Panc1 (cell line): Measurements from ENCODE around the gene B3GALT2. TPM values are rescaled to one million over a fixed set of nuclear protein-coding genes. Genes with fewer than 3 reads are reported as not detected.

Source experiments
- ATAC-seq: fragments of 200-7000 bp; cut with Tn5 transposase; 2 replicates; pipeline ENCODE4 v1.9.1; 2020; ENCODE audit warnings: mild to moderate bottlenecking, moderate library complexity
- BruUV-seq: library from RNA; stranded (reverse); fragments of 400-500 nt; replicated peaks from 2 replicates; lab custom pipeline; 2021; lab: Mats Ljungman, UMichigan
- CTCF ChIA-PET: fragments of 300-600 bp; sonication (Branson Sonifier 250); formaldehyde crosslinking; loops from one replicate; lab custom pipeline; 2022; ENCODE audit warnings: antibody characterized with exemption; lab: Charles Lee
- POLR2A ChIA-PET: fragments of 300-600 bp; sonication (Branson Sonifier 250); formaldehyde crosslinking; loops from one replicate; lab custom pipeline; 2022; ENCODE audit warnings: antibody characterized with exemption; lab: Charles Lee
- DNase-seq: peaks from one replicate; pipeline ENCODE4 v3.0.0-alpha.2; 2010; ENCODE audit warnings: low read depth, low spot score
- H3K27ac ChIP-seq: 2 replicates; pipeline ENCODE4 v1.5.1; 2011; ENCODE audit warnings: mild to moderate bottlenecking, low read length, inconsistent platforms
- H3K27me3 ChIP-seq: fragments of 200-500 bp; sonication (Bioruptor generic); 2 replicates; pipeline ENCODE4 v1.6.0; 2014; ENCODE audit warnings: low read length, inconsistent platforms; ENCODE audit not compliant: control insufficient read depth, insufficient read depth
- H3K36me3 ChIP-seq: fragments of 200-500 bp; sonication (Bioruptor generic); 2 replicates; pipeline ENCODE4 v1.5.1; 2014; ENCODE audit warnings: inconsistent platforms, mild to moderate bottlenecking, low read length, moderate library complexity; ENCODE audit not compliant: control insufficient read depth, insufficient read depth
- H3K4me1 ChIP-seq: 2 replicates; pipeline ENCODE4 v1.5.1; 2011; ENCODE audit warnings: inconsistent platforms, mild to moderate bottlenecking, low read length, moderate library complexity; ENCODE audit not compliant: control insufficient read depth, insufficient read depth
- H3K4me3 ChIP-seq, 2 experiments: 2 replicates each; pipeline ENCODE4 v1.5.1; 2011 to 2012; ENCODE audit warnings: low read depth in 2 of 2, low read length in 2 of 2, mild to moderate bottlenecking in 2 of 2, inconsistent platforms in 1 of 2, moderate library complexity in 1 of 2
- H3K9me3 ChIP-seq: fragments of 200-500 bp; sonication (Bioruptor generic); 2 replicates; pipeline ENCODE4 v1.5.1; 2014; ENCODE audit warnings: low read depth, mild to moderate bottlenecking, inconsistent platforms, low read length, moderate library complexity; ENCODE audit not compliant: control insufficient read depth, insufficient read depth
- POLR2AphosphoS5 ChIP-seq: IDR thresholded peaks from 2 replicates; pipeline ENCODE4 v1.6.1; 2012; ENCODE audit warnings: mild to moderate bottlenecking, low read depth, low read length, moderate library complexity
- SIN3A ChIP-seq: IDR thresholded peaks from 2 replicates; pipeline ENCODE4 v1.6.1; 2012; ENCODE audit warnings: low read depth, mild to moderate bottlenecking, low read length, moderate library complexity, borderline replicate concordance; ENCODE audit not compliant: insufficient read depth
- TCF7L2 ChIP-seq: IDR thresholded peaks from 2 replicates; pipeline ENCODE4 v1.6.1; 2011; ENCODE audit warnings: mild to moderate bottlenecking, low read depth, low read length, inconsistent platforms
- in situ Hi-C: cut with HindIII; loops from 2 replicates; pipeline ENCODE4 v1.10.0; 2016; ENCODE audit warnings: low sequenced_read_pairs, low pct_unique_long_range_greater_than_20kb
- intact Hi-C: fragments of 100-400 bp; cut with micrococcal nuclease; formaldehyde crosslinking; loops from one replicate; pipeline ENCODE4 v1.10.0; 2022; ENCODE audit not compliant: unreplicated experiment
- microRNA-seq: library from miRNA; unstranded; fragments of <30 nt; microRNA quantifications from one replicate; pipeline ENCODE4 v1.1.0, GENCODE V29; 2020; ENCODE audit not compliant: unreplicated experiment
- total RNA-seq: library from RNA; stranded (reverse); gene quantifications from one replicate; pipeline ENCODE4 v1.2.1, GENCODE V29; 2021; ENCODE audit not compliant: unreplicated experiment
- TF ChIP-seq, protein P1 (sequence below), 2 experiments: IDR thresholded peaks; 2 replicates each; pipeline ENCODE4 v1.6.1; 2011 to 2012; ENCODE audit warnings: low read depth in 2 of 2, control low read depth in 1 of 2, low read length in 1 of 2, mild to moderate bottlenecking in 1 of 2, moderate library complexity in 1 of 2; ENCODE audit not compliant: insufficient read depth in 1 of 2
- TF ChIP-seq, protein P2 (sequence below): fragments of 450-650 bp; IDR thresholded peaks from 2 replicates; pipeline ENCODE4 v1.5.1; 2017; ENCODE audit warnings: mild to moderate bottlenecking

Gene B3GALT2
- total RNA-seq, 1 experiment from 2014 or later = 0.08 TPM

DNA sequence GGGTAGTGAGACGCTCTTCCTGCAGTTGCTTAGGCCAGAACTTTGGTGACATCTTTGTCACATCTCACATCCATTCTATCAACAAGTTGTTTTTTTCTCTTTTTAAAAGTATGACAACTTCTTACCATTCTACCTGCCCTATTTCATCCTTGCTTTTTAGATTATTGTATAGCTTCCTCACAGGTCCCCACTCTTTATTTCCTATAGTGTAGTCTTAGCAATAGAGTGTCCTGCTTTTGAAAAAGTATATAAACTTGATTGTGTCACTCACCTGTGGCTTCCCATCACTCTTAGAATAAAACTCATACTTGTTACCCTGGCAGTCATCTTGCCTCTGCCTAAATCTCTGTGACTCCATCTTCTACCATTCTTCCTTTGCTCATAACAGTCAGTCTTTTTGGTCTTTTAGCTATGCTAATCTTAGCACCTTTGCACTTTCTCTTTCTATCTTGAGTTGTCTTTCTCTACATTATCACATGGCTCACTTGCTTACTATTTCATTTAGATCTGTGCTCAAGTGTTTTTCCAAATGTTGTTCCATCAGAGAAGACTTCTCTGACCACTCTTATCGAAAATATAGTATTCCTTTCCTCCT, 55.0 kb downstream of the B3GALT2 start:
- DNase-seq (no peak), ATAC-seq (no peak)
- Histone ChIP-seq H3K36me3 (peaks cover 50% of the 10 kb centered on the region), H3K4me3 (no peak overlapping the region), H3K4me1 (no peaks in the 10 kb centered on the region), H3K27me3 (no peaks in the 10 kb centered on the region), H3K27ac (no peak overlapping the region), H3K9me3 (no peaks in the 10 kb centered on the region)
- in situ Hi-C loops (no loop called here), intact Hi-C loops (no loop called here)
- no TSS peak for BruUV-seq
- no peak for TF ChIP-seq TCF7L2
- TF ChIP-seq, protein P1, sequence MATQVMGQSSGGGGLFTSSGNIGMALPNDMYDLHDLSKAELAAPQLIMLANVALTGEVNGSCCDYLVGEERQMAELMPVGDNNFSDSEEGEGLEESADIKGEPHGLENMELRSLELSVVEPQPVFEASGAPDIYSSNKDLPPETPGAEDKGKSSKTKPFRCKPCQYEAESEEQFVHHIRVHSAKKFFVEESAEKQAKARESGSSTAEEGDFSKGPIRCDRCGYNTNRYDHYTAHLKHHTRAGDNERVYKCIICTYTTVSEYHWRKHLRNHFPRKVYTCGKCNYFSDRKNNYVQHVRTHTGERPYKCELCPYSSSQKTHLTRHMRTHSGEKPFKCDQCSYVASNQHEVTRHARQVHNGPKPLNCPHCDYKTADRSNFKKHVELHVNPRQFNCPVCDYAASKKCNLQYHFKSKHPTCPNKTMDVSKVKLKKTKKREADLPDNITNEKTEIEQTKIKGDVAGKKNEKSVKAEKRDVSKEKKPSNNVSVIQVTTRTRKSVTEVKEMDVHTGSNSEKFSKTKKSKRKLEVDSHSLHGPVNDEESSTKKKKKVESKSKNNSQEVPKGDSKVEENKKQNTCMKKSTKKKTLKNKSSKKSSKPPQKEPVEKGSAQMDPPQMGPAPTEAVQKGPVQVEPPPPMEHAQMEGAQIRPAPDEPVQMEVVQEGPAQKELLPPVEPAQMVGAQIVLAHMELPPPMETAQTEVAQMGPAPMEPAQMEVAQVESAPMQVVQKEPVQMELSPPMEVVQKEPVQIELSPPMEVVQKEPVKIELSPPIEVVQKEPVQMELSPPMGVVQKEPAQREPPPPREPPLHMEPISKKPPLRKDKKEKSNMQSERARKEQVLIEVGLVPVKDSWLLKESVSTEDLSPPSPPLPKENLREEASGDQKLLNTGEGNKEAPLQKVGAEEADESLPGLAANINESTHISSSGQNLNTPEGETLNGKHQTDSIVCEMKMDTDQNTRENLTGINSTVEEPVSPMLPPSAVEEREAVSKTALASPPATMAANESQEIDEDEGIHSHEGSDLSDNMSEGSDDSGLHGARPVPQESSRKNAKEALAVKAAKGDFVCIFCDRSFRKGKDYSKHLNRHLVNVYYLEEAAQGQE (IDR thresholded peaks at IDR 0.05; ENCODE audit: insufficient read depth in 1 of 2, low read depth in 2 of 2, low read length in 1 of 2) = no peak
- no peak for TF ChIP-seq SIN3A
- TF ChIP-seq, protein P2, sequence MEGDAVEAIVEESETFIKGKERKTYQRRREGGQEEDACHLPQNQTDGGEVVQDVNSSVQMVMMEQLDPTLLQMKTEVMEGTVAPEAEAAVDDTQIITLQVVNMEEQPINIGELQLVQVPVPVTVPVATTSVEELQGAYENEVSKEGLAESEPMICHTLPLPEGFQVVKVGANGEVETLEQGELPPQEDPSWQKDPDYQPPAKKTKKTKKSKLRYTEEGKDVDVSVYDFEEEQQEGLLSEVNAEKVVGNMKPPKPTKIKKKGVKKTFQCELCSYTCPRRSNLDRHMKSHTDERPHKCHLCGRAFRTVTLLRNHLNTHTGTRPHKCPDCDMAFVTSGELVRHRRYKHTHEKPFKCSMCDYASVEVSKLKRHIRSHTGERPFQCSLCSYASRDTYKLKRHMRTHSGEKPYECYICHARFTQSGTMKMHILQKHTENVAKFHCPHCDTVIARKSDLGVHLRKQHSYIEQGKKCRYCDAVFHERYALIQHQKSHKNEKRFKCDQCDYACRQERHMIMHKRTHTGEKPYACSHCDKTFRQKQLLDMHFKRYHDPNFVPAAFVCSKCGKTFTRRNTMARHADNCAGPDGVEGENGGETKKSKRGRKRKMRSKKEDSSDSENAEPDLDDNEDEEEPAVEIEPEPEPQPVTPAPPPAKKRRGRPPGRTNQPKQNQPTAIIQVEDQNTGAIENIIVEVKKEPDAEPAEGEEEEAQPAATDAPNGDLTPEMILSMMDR = no peak
- no peak for TF ChIP-seq POLR2AphosphoS5
- ChIA-PET POLR2A (no interaction called here), CTCF (no interaction called here)

Small RNA genes lying within 50 kb of the gene (microRNA-seq; reads per million reads assigned to microRNA genes)
- not detected for gene MIR1278

Other genes starting within 250 kb of the B3GALT2 start
- 42.6 TPM for gene UCHL5, start 127.3 kb downstream of the B3GALT2 start, total RNA-seq
- gene RO60, start 127.0 kb downstream of the B3GALT2 start, total RNA-seq = 74.8 TPM
- 40.1 TPM for gene GLRX2, start 81.2 kb downstream of the B3GALT2 start, total RNA-seq
- gene CDC73, start 64.6 kb downstream of the B3GALT2 start, total RNA-seq = 78.2 TPM